Ectodermal cell (in vitro differentiated cells): Measurements from ENCODE around the gene GOLGA8N.

ENCODE experiments used
- H3K27ac ChIP-seq: 2 replicates; pipeline ENCODE4 v1.7.0; 2013; ENCODE audit warnings: mild to moderate bottlenecking, low read depth, low read length; ENCODE audit not compliant: insufficient read depth, poor library complexity, severe bottlenecking
- H3K27me3 ChIP-seq: 2 replicates; pipeline ENCODE4 v1.7.0; 2013; ENCODE audit warnings: mild to moderate bottlenecking, low read length; ENCODE audit not compliant: insufficient read depth, control insufficient read depth, poor library complexity, severe bottlenecking
- H3K36me3 ChIP-seq: one replicate; pipeline ENCODE4 v1.7.0; 2013; ENCODE audit warnings: low read length; ENCODE audit not compliant: control insufficient read depth, insufficient read depth
- H3K4me1 ChIP-seq: one replicate; pipeline ENCODE4 v1.7.0; 2013; ENCODE audit warnings: low read length; ENCODE audit not compliant: control insufficient read depth, insufficient read depth
- H3K4me3 ChIP-seq: 2 replicates; pipeline ENCODE4 v1.7.0; 2013; ENCODE audit warnings: low read depth, low read length, control low read depth; ENCODE audit not compliant: insufficient read depth
- H3K9me3 ChIP-seq: 2 replicates; pipeline ENCODE4 v1.7.0; 2013; ENCODE audit warnings: mild to moderate bottlenecking, low read length, moderate library complexity; ENCODE audit not compliant: control insufficient read depth
- WGBS, 2 experiments: methylation state at CpG; one replicate each; pipeline ENCODE4 v1.1.7; 2013; ENCODE audit warnings: missing lambda C conversion rate in 2 of 2; 5-methylcytosine and 5-hydroxymethylcytosine counted together

The GOLGA8N gene

GRCh38 chr15:32649342-32649741, 56.1 kb downstream of the GOLGA8N start:
- Histone ChIP-seq H3K9me3 (no peaks in the 10 kb centered on the region), H3K4me1 (no peaks in the 10 kb centered on the region), H3K27ac (no peak overlapping the region), H3K4me3 (no peak overlapping the region), H3K27me3 (no peaks in the 10 kb centered on the region), H3K36me3 (no peaks in the 10 kb centered on the region)
- 53 to 70% methylated on average over 3 to 5 of the region's 5 CpGs for WGBS, 2 experiments

DNA sequence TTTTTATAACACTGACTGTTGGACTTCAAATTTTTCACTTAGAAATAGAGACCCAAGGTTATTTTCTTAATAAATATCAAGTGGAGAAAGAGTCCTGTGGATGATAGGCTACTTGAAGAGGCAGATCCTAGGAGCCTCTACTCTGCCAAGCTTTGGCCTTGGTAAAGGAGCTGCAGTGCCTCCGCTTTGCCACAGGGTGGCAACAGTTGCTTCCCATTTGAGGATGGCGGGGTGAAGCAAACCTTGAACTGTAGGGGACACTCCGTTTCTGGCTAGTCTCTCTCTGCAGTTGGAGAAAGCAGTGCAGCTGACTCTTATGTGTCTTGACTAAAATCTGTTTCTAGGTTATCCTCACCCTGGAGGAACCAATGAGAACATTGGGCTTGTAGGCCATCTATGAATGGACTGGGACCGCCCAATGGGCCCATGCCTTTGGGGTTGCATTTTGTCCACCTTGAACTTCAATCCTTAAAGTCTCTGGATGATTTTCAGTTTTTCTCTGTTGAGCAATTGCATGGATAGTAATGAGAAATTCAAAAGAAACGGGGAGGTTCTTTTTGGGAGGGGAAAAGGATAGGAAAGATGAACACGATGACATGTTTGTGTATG, 58.1 kb downstream of the GOLGA8N start:
- WGBS, 2 experiments = 38 to 40% methylated on average over 6 of the region's 6 CpGs
- Histone ChIP-seq H3K36me3 (no peaks in the 10 kb centered on the region), H3K4me3 (no peak overlapping the region), H3K4me1 (no peaks in the 10 kb centered on the region), H3K27me3 (no peaks in the 10 kb centered on the region), H3K27ac (no peak overlapping the region), H3K9me3 (no peaks in the 10 kb centered on the region)

DNA sequence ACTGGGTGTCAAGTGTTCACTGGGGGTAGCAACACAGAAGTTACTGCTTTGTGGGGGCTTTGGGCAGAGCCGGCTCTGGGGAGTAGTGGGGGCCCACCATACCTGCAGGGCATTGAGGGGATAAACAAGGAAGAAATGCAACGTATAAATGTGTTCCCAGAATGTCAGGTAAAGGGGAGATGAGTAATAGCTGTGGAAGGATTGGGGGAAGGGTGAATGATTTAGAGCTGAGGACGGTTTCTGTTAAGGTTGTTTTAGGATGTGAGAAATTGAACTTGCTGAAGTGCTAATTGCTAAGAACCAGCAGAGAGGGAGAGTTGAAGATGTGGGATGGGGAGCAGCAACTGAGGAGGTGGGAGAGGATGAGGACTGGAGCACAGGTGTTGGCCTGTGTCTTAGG, 58.9 kb downstream of the GOLGA8N start:
- H3K9me3 ChIP-seq = no peaks in the 10 kb centered on the region
- no peak overlapping the region for H3K4me3 ChIP-seq
- WGBS, 2 experiments = 83 to 85% methylated on average over 3 of the region's 3 CpGs
- H3K4me1 ChIP-seq = no peaks in the 10 kb centered on the region
- H3K27me3 ChIP-seq = no peaks in the 10 kb centered on the region
- no peak overlapping the region for H3K27ac ChIP-seq
- H3K36me3 ChIP-seq = no peaks in the 10 kb centered on the region

DNA sequence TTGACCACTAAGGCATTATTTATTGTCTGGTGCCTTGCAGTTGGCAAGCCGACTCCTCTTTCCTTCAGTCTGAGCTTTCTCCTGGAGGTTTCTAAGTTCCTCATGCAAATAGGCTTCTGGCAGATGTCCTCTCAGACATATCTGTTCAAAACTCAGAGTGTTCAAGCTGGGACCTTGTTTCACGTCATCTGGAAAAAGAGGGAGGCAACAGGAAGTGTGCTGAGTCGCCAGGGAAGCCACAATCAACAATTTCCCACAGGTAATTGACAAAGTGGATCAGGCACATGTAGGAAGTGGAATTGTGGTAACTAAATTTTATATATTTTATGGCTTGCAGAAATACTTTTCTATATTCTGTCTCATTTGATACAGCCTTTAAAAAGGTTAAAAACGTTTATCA, 62.8 kb downstream of the GOLGA8N start:
- no peaks in the 10 kb centered on the region for H3K9me3 ChIP-seq
- H3K27ac ChIP-seq = no peak overlapping the region
- WGBS, 2 experiments = 89 to 95% methylated on average over 4 of the region's 4 CpGs
- no peaks in the 10 kb centered on the region for H3K36me3 ChIP-seq
- H3K4me1 ChIP-seq = no peaks in the 10 kb centered on the region
- H3K4me3 ChIP-seq = no peak overlapping the region
- H3K27me3 ChIP-seq = no peaks in the 10 kb centered on the region

- Histone ChIP-seq H3K36me3 (no peaks in the 10 kb centered on the region), H3K27me3 (no peaks in the 10 kb centered on the region)
- 96% methylated on average over 9 of the region's 9 CpGs for WGBS, 2 experiments
Observed at GRCh38 chr15:32656496-32656895, 63.2 kb downstream of the GOLGA8N start.

More at GRCh38 chr15:32656496-32656895, 63.2 kb downstream of the GOLGA8N start:
- H3K9me3 ChIP-seq = no peaks in the 10 kb centered on the region
- no peak overlapping the region for H3K27ac ChIP-seq
- H3K4me1 ChIP-seq = no peaks in the 10 kb centered on the region
- no peak overlapping the region for H3K4me3 ChIP-seq
